ENCODE data around the gene RACK1. TPM values are rescaled to one million over a fixed set of nuclear protein-coding genes. Genes with fewer than 3 reads are reported as not detected.

The RACK1 gene
- total and polyA plus RNA-seq, 2 of the 13 experiments (the other 11 are each of a cell fraction or from before 2014, with no cell fraction given), result 2,514 to 6,141 TPM

DNA sequence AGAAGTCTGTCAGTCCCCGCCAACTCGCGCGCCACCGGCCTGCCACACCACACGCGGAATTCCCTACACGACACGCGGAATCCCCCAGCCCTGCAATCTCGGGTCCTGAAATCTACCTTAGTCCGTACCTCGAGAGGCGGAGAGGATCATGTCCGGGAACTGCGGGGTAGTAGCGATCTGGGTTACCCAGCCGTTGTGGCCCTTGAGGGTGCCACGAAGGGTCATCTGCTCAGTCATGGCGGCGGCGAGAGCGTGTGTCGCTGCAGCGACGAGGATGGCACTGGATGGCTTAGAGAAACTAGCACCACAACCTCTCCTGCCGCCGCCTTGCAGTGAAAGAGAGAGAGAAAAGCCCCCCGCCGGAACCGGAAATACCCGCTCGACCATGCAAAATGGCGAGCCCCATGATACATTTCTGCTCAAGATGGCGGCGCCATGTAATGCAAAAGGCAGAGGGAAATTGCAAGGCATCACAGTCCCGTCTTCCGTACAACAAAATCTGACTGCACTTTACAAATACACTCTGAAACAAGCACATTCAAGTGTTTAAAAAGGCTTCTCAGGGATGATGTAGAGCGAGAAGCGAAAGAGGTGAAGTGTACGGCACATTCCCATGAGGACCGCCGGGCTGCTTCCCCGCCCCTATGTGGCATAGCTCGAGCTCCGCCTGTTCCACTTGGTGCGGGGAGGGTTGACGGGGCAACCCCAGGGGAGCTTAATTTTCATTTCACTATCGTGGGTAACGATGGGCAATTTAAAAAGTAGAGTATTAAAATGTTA lies at the start of gene RACK1 (continued):
- TF ChIP-seq ZNF567 (CRISPR knock-in tag; IDR thresholded peaks at IDR 0.05; ENCODE audit: borderline replicate concordance) (no peak), ATF6 (CRISPR knock-in tag; conservative IDR thresholded peaks at IDR 0.05) (0 out of 2 replicates have a peak, but pooled peaks have one; percentile 52), NFYC (CRISPR knock-in tag; IDR thresholded peaks at IDR 0.05) (no peak), ZNF720 (CRISPR knock-in tag; IDR thresholded peaks at IDR 0.05) (no peak), ZMYM3 (CRISPR knock-in tag; IDR thresholded peaks at IDR 0.05) (peak; percentile 25; the same call in 1 of the 2 replicates), SYNCRIP (IDR thresholded peaks at IDR 0.05; ENCODE audit: insufficient read depth, low read depth, low read length) (no peak), PTBP1 (IDR thresholded peaks at IDR 0.05; ENCODE audit: low read depth, low read length, poor library complexity, severe bottlenecking) (no peak), FOXP1 (IDR thresholded peaks at IDR 0.05) (no peak), FOXP1 (CRISPR knock-in tag; IDR thresholded peaks at IDR 0.05) (no peak), MYNN (CRISPR knock-in tag; IDR thresholded peaks at IDR 0.05; ENCODE audit: low read depth) (no peak), ZNF724P (CRISPR knock-in tag; IDR thresholded peaks at IDR 0.05; ENCODE audit: borderline replicate concordance) (no peak), THRA (CRISPR knock-in tag; IDR thresholded peaks at IDR 0.05; ENCODE audit: borderline replicate concordance) (no peak), RNF219 (CRISPR knock-in tag; IDR thresholded peaks at IDR 0.05) (peak; percentile 43; the same call in 1 of the 2 replicates), PITX1 (CRISPR knock-in tag; IDR thresholded peaks at IDR 0.05) (peak; percentile 81), RELA (CRISPR knock-in tag; IDR thresholded peaks at IDR 0.05) (no peak), ARNT2 (CRISPR knock-in tag; IDR thresholded peaks at IDR 0.05; ENCODE audit: low read depth) (peak; percentile 71)
- TF ChIP-seq, protein P1, sequence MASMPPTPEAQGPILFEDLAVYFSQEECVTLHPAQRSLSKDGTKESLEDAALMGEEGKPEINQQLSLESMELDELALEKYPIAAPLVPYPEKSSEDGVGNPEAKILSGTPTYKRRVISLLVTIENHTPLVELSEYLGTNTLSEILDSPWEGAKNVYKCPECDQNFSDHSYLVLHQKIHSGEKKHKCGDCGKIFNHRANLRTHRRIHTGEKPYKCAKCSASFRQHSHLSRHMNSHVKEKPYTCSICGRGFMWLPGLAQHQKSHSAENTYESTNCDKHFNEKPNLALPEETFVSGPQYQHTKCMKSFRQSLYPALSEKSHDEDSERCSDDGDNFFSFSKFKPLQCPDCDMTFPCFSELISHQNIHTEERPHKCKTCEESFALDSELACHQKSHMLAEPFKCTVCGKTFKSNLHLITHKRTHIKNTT (CRISPR knock-in tag; IDR thresholded peaks at IDR 0.05), result no peak
- TF ChIP-seq, protein P2, sequence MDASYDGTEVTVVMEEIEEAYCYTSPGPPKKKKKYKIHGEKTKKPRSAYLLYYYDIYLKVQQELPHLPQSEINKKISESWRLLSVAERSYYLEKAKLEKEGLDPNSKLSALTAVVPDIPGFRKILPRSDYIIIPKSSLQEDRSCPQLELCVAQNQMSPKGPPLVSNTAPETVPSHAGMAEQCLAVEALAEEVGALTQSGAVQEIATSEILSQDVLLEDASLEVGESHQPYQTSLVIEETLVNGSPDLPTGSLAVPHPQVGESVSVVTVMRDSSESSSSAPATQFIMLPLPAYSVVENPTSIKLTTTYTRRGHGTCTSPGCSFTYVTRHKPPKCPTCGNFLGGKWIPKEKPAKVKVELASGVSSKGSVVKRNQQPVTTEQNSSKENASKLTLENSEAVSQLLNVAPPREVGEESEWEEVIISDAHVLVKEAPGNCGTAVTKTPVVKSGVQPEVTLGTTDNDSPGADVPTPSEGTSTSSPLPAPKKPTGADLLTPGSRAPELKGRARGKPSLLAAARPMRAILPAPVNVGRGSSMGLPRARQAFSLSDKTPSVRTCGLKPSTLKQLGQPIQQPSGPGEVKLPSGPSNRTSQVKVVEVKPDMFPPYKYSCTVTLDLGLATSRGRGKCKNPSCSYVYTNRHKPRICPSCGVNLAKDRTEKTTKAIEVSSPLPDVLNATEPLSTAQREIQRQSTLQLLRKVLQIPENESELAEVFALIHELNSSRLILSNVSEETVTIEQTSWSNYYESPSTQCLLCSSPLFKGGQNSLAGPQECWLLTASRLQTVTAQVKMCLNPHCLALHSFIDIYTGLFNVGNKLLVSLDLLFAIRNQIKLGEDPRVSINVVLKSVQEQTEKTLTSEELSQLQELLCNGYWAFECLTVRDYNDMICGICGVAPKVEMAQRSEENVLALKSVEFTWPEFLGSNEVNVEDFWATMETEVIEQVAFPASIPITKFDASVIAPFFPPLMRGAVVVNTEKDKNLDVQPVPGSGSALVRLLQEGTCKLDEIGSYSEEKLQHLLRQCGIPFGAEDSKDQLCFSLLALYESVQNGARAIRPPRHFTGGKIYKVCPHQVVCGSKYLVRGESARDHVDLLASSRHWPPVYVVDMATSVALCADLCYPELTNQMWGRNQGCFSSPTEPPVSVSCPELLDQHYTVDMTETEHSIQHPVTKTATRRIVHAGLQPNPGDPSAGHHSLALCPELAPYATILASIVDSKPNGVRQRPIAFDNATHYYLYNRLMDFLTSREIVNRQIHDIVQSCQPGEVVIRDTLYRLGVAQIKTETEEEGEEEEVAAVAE (CRISPR knock-in tag; IDR thresholded peaks at IDR 0.05; ENCODE audit: borderline replicate concordance), result peak; percentile 63

Data from HepG2 (cell line).